ENCODE data around the gene UBQLN3.

Gene UBQLN3
- 0 reads per million in 3 donors for total RNA-seq

- Histone ChIP-seq H3K36me3 (ENCODE audit: control insufficient read depth, insufficient read depth, low read length) (no peaks in the 10 kb centered on the region), H3K9me3 (ENCODE audit: control insufficient read depth, low read length) (no peaks in the 10 kb centered on the region), H3K4me3 (ENCODE audit: insufficient read depth, low read depth, low read length, poor library complexity, severe bottlenecking) (no peak within 1 kb of the TSS), H3K27ac (ENCODE audit: insufficient read depth, low read length, poor library complexity, severe bottlenecking) (no peak within 1 kb of the TSS), H3K4me1 (ENCODE audit: control insufficient read depth, insufficient read depth, low read length, poor library complexity, severe bottlenecking) (no peaks in the 10 kb centered on the region), H3K27me3 (replicated peaks; ENCODE audit: control insufficient read depth, insufficient read depth, low read length, poor library complexity, severe bottlenecking) (no peaks in the 10 kb centered on the region)
- no peak for DNase-seq
Observed at GRCh38 chr11:5509803-5510202, at the start of gene UBQLN3. UBQLN3 (minus strand) TSS chr11:5509957; CDS start chr11:5509558, 399 bp downstream.

DNA sequence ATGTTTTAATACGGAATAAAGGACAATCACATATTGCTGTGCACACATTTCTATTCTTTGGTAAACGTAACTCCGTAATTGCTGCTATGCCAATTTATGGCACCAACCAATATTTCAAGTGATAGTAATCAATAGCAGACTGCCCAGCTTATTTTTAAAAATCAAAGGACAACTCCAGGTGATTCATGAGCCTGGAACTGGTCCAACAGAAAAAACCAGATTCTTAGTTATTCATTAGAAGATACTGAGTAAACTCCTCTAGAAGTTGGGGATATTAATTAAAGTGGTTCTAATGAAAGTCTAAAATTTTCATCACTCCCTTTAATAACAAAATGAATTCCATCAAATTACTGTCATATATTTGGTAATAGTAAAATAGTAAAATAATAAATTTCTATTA is 48.0 kb upstream of the UBQLN3 start:
- no peak for DNase-seq
- Histone ChIP-seq H3K36me3 (ENCODE audit: control insufficient read depth, insufficient read depth, low read length) (no peaks in the 10 kb centered on the region), H3K27me3 (replicated peaks; ENCODE audit: control insufficient read depth, insufficient read depth, low read length, poor library complexity, severe bottlenecking) (no peaks in the 10 kb centered on the region), H3K27ac (ENCODE audit: insufficient read depth, low read length, poor library complexity, severe bottlenecking) (no peak overlapping the region), H3K4me1 (ENCODE audit: control insufficient read depth, insufficient read depth, low read length, poor library complexity, severe bottlenecking) (no peaks in the 10 kb centered on the region), H3K4me3 (ENCODE audit: insufficient read depth, low read depth, low read length, poor library complexity, severe bottlenecking) (no peak overlapping the region), H3K9me3 (ENCODE audit: control insufficient read depth, low read length) (no peaks in the 10 kb centered on the region)

DNA sequence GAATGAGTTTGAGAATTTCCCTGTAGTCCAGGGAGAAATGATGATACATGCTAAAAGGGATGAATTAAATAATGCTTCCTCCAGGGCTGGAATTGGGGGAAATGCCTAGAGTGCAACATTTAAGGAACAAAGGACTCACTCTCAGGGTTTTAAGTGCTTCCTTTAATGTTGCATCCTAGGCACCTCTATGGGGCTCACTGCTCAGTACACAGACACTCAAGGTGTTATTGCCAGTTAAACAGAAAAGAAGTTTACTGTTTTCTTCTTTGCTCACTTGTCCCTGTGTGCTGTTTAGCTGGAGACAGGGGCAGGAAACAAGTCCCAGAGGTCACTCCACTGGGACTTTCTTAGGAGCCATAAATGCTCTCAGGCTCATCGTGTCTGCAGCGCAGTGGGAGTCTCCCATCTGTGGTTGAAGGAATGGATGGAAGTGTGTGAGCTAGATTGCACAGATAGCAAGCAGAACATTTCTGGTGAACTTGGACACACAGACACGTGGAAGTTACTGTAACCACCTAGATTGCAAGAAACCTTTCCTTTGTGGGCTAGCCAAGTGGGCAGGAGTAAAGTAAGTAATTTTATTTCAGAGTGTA is 46.9 kb upstream of the UBQLN3 start:
- H3K9me3 ChIP-seq (ENCODE audit: control insufficient read depth, low read length) = no peaks in the 10 kb centered on the region
- no peak for DNase-seq
- no peaks in the 10 kb centered on the region for H3K4me1 ChIP-seq (ENCODE audit: control insufficient read depth, insufficient read depth, low read length, poor library complexity, severe bottlenecking)
- H3K36me3 ChIP-seq (ENCODE audit: control insufficient read depth, insufficient read depth, low read length) = no peaks in the 10 kb centered on the region
- H3K27me3 ChIP-seq (replicated peaks; ENCODE audit: control insufficient read depth, insufficient read depth, low read length, poor library complexity, severe bottlenecking) = no peaks in the 10 kb centered on the region
- no peak overlapping the region for H3K4me3 ChIP-seq (ENCODE audit: insufficient read depth, low read depth, low read length, poor library complexity, severe bottlenecking)
- no peak overlapping the region for H3K27ac ChIP-seq (ENCODE audit: insufficient read depth, low read length, poor library complexity, severe bottlenecking)

- H3K27ac ChIP-seq (ENCODE audit: insufficient read depth, low read length, poor library complexity, severe bottlenecking) = no peak overlapping the region
- H3K9me3 ChIP-seq (ENCODE audit: control insufficient read depth, low read length) = no peaks in the 10 kb centered on the region
- H3K4me3 ChIP-seq (ENCODE audit: insufficient read depth, low read depth, low read length, poor library complexity, severe bottlenecking) = no peak overlapping the region
- DNase-seq = no peak
- no peaks in the 10 kb centered on the region for H3K27me3 ChIP-seq (replicated peaks; ENCODE audit: control insufficient read depth, insufficient read depth, low read length, poor library complexity, severe bottlenecking)
- H3K36me3 ChIP-seq (ENCODE audit: control insufficient read depth, insufficient read depth, low read length) = no peaks in the 10 kb centered on the region
- H3K4me1 ChIP-seq (ENCODE audit: control insufficient read depth, insufficient read depth, low read length, poor library complexity, severe bottlenecking) = no peaks in the 10 kb centered on the region
Observed at GRCh38 chr11:5553343-5553742, 43.6 kb upstream of the UBQLN3 start.

GRCh38 chr11:5550440-5551095 is 40.8 kb upstream of the UBQLN3 start:
- no peaks in the 10 kb centered on the region for H3K36me3 ChIP-seq (ENCODE audit: control insufficient read depth, insufficient read depth, low read length)
- no peak overlapping the region for H3K27ac ChIP-seq (ENCODE audit: insufficient read depth, low read length, poor library complexity, severe bottlenecking)
- H3K27me3 ChIP-seq (replicated peaks; ENCODE audit: control insufficient read depth, insufficient read depth, low read length, poor library complexity, severe bottlenecking) = no peaks in the 10 kb centered on the region
- H3K4me3 ChIP-seq (ENCODE audit: insufficient read depth, low read depth, low read length, poor library complexity, severe bottlenecking) = no peak overlapping the region
- H3K4me1 ChIP-seq (ENCODE audit: control insufficient read depth, insufficient read depth, low read length, poor library complexity, severe bottlenecking) = no peaks in the 10 kb centered on the region
- no peak for DNase-seq
- no peaks in the 10 kb centered on the region for H3K9me3 ChIP-seq (ENCODE audit: control insufficient read depth, low read length)

DNA sequence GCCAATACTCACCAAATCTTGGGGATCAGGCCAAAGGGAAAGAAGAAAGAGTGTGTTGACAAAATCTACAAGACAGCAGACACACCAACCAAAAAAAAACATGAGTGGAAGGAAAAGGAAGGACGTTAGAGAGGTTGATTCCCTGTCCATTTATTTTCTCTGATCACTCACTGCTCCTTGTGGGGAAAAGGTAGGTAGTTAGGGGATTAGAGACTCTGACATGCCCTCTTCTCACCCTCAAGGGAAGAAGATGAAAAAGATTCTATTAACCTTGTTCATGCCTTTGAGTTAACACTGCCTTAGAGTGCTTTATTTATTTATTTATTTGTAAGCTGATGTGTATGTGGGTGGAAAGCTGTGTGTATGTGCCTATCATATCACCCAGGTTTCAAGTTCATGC is 38.7 kb upstream of the UBQLN3 start, which contains the start of gene OR52H1:
TSS of gene OR52H1 (minus strand) at position 101 of the 400 bp plus-strand sequence. CDS start 3,035 bp downstream, outside the sequence.
- no peaks in the 10 kb centered on the region for H3K9me3 ChIP-seq (ENCODE audit: control insufficient read depth, low read length)

DNA sequence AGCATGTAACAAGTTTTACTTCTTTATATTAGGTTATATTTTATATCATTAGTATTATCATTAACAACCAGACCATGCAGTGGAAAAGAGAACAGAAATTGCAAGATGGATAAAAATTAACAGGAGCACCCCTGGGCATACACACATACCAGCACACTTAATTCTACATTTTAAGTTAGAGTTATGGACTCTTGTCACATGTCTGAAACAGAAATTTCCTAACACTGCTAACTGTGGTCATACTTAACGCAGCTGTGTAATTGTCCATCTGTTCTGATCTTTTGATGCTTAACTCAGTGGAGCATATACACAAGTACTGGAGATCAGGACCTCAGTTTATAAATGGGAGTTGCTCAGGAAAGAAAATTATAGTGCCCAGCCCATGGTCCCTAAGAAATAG is 38.2 kb upstream of the UBQLN3 start:
- no peaks in the 10 kb centered on the region for H3K36me3 ChIP-seq (ENCODE audit: control insufficient read depth, insufficient read depth, low read length)
- H3K4me3 ChIP-seq (ENCODE audit: insufficient read depth, low read depth, low read length, poor library complexity, severe bottlenecking) = no peak overlapping the region
- no peak overlapping the region for H3K27ac ChIP-seq (ENCODE audit: insufficient read depth, low read length, poor library complexity, severe bottlenecking)
- DNase-seq = no peak
- H3K9me3 ChIP-seq (ENCODE audit: control insufficient read depth, low read length) = no peaks in the 10 kb centered on the region
- H3K27me3 ChIP-seq (replicated peaks; ENCODE audit: control insufficient read depth, insufficient read depth, low read length, poor library complexity, severe bottlenecking) = no peaks in the 10 kb centered on the region
- H3K4me1 ChIP-seq (ENCODE audit: control insufficient read depth, insufficient read depth, low read length, poor library complexity, severe bottlenecking) = no peaks in the 10 kb centered on the region

More for the DNA sequence above, 38.7 kb upstream of the UBQLN3 start, which contains the start of gene OR52H1:
- no peaks in the 10 kb centered on the region for H3K4me1 ChIP-seq (ENCODE audit: control insufficient read depth, insufficient read depth, low read length, poor library complexity, severe bottlenecking)
- no peak within 1 kb of the TSS for H3K27ac ChIP-seq (ENCODE audit: insufficient read depth, low read length, poor library complexity, severe bottlenecking)
- no peaks in the 10 kb centered on the region for H3K27me3 ChIP-seq (replicated peaks; ENCODE audit: control insufficient read depth, insufficient read depth, low read length, poor library complexity, severe bottlenecking)
- no peaks in the 10 kb centered on the region for H3K36me3 ChIP-seq (ENCODE audit: control insufficient read depth, insufficient read depth, low read length)
- no peak within 1 kb of the TSS for H3K4me3 ChIP-seq (ENCODE audit: insufficient read depth, low read depth, low read length, poor library complexity, severe bottlenecking)
- no peak for DNase-seq

DNA sequence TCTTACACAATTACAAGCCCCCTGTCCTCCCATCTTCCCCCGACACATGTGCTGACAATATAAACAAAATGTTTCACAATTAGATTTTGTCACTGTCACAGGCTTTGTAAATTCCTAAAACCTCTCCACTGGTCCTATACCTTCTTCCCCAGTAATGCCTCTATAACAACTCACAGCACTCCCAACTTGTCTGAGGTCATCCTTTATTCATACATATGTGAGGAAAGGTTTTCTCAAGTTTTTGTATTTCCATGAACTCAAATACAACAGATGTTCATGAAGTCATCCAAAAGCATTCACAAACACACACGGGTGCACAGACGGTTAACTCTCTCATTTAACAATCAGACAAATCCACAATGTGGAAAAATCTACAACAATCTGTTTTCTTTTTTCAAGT is 36.7 kb upstream of the UBQLN3 start:
- Histone ChIP-seq H3K36me3 (ENCODE audit: control insufficient read depth, insufficient read depth, low read length) (no peaks in the 10 kb centered on the region), H3K4me1 (ENCODE audit: control insufficient read depth, insufficient read depth, low read length, poor library complexity, severe bottlenecking) (no peaks in the 10 kb centered on the region), H3K27ac (ENCODE audit: insufficient read depth, low read length, poor library complexity, severe bottlenecking) (no peak overlapping the region), H3K27me3 (replicated peaks; ENCODE audit: control insufficient read depth, insufficient read depth, low read length, poor library complexity, severe bottlenecking) (no peaks in the 10 kb centered on the region), H3K4me3 (ENCODE audit: insufficient read depth, low read depth, low read length, poor library complexity, severe bottlenecking) (no peak overlapping the region), H3K9me3 (ENCODE audit: control insufficient read depth, low read length) (no peaks in the 10 kb centered on the region)
- DNase-seq = no peak

DNA sequence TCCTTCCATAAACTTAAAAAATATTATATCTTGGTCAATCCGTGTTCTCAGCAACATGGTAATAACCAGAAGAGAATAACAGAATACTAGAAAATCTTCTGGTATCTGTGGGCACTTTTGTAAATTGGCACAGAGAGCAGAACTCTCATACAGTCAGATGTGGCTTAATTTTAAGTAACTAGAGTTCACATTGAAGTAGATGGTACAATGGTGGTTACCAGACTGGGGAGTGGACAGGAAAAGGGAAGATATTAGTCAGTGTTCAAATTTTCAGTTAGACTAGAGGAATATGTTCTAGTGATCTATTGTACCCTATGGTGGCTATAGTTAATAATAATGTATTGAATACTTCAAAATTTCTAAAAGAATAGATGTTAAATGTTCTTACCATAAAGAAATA is 31.7 kb upstream of the UBQLN3 start:
- Histone ChIP-seq H3K36me3 (ENCODE audit: control insufficient read depth, insufficient read depth, low read length) (no peaks in the 10 kb centered on the region), H3K27me3 (replicated peaks; ENCODE audit: control insufficient read depth, insufficient read depth, low read length, poor library complexity, severe bottlenecking) (no peaks in the 10 kb centered on the region), H3K4me1 (ENCODE audit: control insufficient read depth, insufficient read depth, low read length, poor library complexity, severe bottlenecking) (no peaks in the 10 kb centered on the region), H3K9me3 (ENCODE audit: control insufficient read depth, low read length) (no peaks in the 10 kb centered on the region), H3K4me3 (ENCODE audit: insufficient read depth, low read depth, low read length, poor library complexity, severe bottlenecking) (no peak overlapping the region), H3K27ac (ENCODE audit: insufficient read depth, low read length, poor library complexity, severe bottlenecking) (no peak overlapping the region)
- no peak for DNase-seq

DNA sequence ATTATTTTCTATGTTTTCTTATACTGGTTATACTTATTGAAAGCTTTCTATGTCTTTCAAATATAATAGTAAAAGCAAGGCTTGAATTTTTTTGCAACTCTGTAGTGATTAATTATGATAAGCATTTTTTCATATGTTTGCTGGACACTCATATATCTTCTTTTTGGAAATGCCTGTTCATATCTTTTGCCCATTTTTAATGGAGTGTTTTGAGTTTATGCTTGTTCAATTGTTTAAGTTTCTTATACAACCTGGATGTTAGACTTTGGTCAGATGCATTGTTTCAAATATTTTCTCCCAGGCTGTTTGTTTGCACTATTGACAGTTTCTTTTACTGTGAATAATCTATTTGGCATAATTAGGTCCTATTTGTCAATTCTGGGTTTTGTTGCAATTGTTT is 26.7 kb upstream of the UBQLN3 start:
- no peaks in the 10 kb centered on the region for H3K4me1 ChIP-seq (ENCODE audit: control insufficient read depth, insufficient read depth, low read length, poor library complexity, severe bottlenecking)
- H3K27ac ChIP-seq (ENCODE audit: insufficient read depth, low read length, poor library complexity, severe bottlenecking) = no peak overlapping the region
- no peaks in the 10 kb centered on the region for H3K9me3 ChIP-seq (ENCODE audit: control insufficient read depth, low read length)
- no peaks in the 10 kb centered on the region for H3K27me3 ChIP-seq (replicated peaks; ENCODE audit: control insufficient read depth, insufficient read depth, low read length, poor library complexity, severe bottlenecking)
- DNase-seq = no peak
- H3K36me3 ChIP-seq (ENCODE audit: control insufficient read depth, insufficient read depth, low read length) = no peaks in the 10 kb centered on the region
- no peak overlapping the region for H3K4me3 ChIP-seq (ENCODE audit: insufficient read depth, low read depth, low read length, poor library complexity, severe bottlenecking)
